ENCODE data around the gene PXDN. TPM values are rescaled to one million over a fixed set of nuclear protein-coding genes. Genes with fewer than 3 reads are reported as not detected.

The PXDN gene
- total and polyA plus RNA-seq, 8 donors: 2.0 to 21.1 (median 4.2) TPM

GRCh38 chr2:1698188-1698945 lies 45.9 kb downstream of the PXDN start:
- FAIRE-seq: no peak
- no peak for DNase-seq
- H3K9me3 ChIP-seq: no peaks in the 10 kb centered on the region
- H3K4me3 ChIP-seq: no peak overlapping the region
- intact Hi-C loops (cut with DNase I): no loop called here
- no peaks in the 10 kb centered on the region for H3K36me3 ChIP-seq
- ATAC-seq: no peak
- H3K27ac ChIP-seq: no peak overlapping the region
- H3K27me3 ChIP-seq: no peaks in the 10 kb centered on the region
- no peaks in the 10 kb centered on the region for H3K4me1 ChIP-seq
- TF ChIP-seq, protein P1, sequence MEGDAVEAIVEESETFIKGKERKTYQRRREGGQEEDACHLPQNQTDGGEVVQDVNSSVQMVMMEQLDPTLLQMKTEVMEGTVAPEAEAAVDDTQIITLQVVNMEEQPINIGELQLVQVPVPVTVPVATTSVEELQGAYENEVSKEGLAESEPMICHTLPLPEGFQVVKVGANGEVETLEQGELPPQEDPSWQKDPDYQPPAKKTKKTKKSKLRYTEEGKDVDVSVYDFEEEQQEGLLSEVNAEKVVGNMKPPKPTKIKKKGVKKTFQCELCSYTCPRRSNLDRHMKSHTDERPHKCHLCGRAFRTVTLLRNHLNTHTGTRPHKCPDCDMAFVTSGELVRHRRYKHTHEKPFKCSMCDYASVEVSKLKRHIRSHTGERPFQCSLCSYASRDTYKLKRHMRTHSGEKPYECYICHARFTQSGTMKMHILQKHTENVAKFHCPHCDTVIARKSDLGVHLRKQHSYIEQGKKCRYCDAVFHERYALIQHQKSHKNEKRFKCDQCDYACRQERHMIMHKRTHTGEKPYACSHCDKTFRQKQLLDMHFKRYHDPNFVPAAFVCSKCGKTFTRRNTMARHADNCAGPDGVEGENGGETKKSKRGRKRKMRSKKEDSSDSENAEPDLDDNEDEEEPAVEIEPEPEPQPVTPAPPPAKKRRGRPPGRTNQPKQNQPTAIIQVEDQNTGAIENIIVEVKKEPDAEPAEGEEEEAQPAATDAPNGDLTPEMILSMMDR (IDR thresholded peaks at IDR 0.05): no peak
- WGBS, 2 donors: 35 to 36% methylated on average over 10 of the region's 10 CpGs

- Histone ChIP-seq H3K4me3 (no peak overlapping the region), H3K4me1 (no peaks in the 10 kb centered on the region), H3K9me3 (no peaks in the 10 kb centered on the region), H3K27me3 (no peaks in the 10 kb centered on the region), H3K27ac (no peak overlapping the region), H3K36me3 (no peaks in the 10 kb centered on the region)
- DNase-seq (no peak), ATAC-seq (no peak), FAIRE-seq (no peak)
- TF ChIP-seq, protein P1 (IDR thresholded peaks at IDR 0.05): no peak
- intact Hi-C loops (cut with DNase I): no loop called here
- 81 to 86% methylated on average over 9 of the region's 9 CpGs for WGBS, 2 donors
These were observed 46.7 kb downstream of the PXDN start for GRCh38 chr2:1697601-1698000.

DNA sequence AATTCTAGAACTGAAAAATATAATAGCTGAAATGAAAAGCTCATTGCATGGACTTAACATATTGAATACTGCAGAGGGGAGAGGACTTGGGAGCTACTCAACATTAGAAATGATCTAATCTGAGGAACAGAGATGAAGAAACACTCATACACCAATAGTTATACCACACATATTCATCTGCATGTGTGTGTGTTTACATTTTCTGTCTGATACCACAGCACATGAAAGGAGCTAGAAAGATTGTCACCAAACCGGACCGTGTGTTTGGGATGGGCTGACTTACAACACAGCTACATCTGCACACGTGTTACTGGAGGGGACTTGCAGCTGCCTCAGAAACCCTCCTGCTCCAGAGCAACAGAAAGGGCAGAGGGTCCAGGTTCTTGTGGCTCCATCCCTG lies 47.8 kb downstream of the PXDN start:
- Histone ChIP-seq H3K9me3 (no peaks in the 10 kb centered on the region), H3K27me3 (no peaks in the 10 kb centered on the region), H3K4me3 (no peak overlapping the region), H3K36me3 (no peaks in the 10 kb centered on the region), H3K4me1 (no peaks in the 10 kb centered on the region), H3K27ac (no peak overlapping the region)
- ATAC-seq: no peak
- TF ChIP-seq, protein P1 (IDR thresholded peaks at IDR 0.05): no peak
- WGBS, 2 donors: 86% methylated on average over 3 of the region's 3 CpGs
- DNase-seq: no peak
- intact Hi-C loops (cut with DNase I): no loop called here
- no peak for FAIRE-seq

GRCh38 chr2:1694371-1695271 lies 49.7 kb downstream of the PXDN start:
- H3K36me3 ChIP-seq: no peaks in the 10 kb centered on the region
- no peaks in the 10 kb centered on the region for H3K4me1 ChIP-seq
- intact Hi-C loops (cut with DNase I): no loop called here
- 80 to 85% methylated on average over 25 of the region's 25 CpGs for WGBS, 2 donors
- H3K4me3 ChIP-seq: no peak overlapping the region
- no peaks in the 10 kb centered on the region for H3K9me3 ChIP-seq
- no peaks in the 10 kb centered on the region for H3K27me3 ChIP-seq
- no peak overlapping the region for H3K27ac ChIP-seq
- TF ChIP-seq, protein P1 (IDR thresholded peaks at IDR 0.05): no peak
- ATAC-seq (no peak), DNase-seq (no peak), FAIRE-seq (no peak)
